C4-2B (cell line): ENCODE results near the gene STAG1.
"Not testable (repeated sequence)": the region's sequence is repeated elsewhere in the genome, so short reads cannot be mapped to it uniquely, and the experiment has no call there.

Experiments used
- ZFX ChIP-seq: fragments of 450-650 bp; IDR thresholded peaks from 2 replicates; pipeline ENCODE4 v1.6.1; 2017
- TF ChIP-seq, protein P1 (sequence below): fragments of 450-650 bp; conservative IDR thresholded peaks from 2 replicates; pipeline ENCODE4 v1.5.1; 2017; ENCODE audit warnings: mild to moderate bottlenecking

DNA sequence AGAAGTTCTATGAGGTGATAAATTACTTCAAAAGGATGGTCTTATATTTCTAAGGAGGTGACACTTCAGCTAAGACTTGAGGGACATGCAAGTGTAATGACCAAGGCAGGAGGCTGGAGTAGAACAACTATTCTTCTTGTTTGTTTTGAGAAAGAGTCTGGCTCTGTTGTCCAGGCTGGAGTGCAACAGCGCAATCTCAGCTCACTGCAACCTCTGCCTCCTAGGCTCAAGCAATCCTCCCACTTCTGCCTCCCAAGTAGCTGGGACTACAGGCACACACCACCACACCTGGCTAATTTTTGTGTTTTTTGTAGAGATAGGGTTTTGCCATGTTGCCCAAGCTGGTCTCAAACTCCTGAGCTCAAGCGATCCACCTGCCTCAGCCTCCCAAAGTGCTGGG is 108.8 kb downstream of the STAG1 start:
- TF ChIP-seq, protein P1, sequence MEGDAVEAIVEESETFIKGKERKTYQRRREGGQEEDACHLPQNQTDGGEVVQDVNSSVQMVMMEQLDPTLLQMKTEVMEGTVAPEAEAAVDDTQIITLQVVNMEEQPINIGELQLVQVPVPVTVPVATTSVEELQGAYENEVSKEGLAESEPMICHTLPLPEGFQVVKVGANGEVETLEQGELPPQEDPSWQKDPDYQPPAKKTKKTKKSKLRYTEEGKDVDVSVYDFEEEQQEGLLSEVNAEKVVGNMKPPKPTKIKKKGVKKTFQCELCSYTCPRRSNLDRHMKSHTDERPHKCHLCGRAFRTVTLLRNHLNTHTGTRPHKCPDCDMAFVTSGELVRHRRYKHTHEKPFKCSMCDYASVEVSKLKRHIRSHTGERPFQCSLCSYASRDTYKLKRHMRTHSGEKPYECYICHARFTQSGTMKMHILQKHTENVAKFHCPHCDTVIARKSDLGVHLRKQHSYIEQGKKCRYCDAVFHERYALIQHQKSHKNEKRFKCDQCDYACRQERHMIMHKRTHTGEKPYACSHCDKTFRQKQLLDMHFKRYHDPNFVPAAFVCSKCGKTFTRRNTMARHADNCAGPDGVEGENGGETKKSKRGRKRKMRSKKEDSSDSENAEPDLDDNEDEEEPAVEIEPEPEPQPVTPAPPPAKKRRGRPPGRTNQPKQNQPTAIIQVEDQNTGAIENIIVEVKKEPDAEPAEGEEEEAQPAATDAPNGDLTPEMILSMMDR, result not testable (repeated sequence)
- TF ChIP-seq ZFX, result not testable (repeated sequence)
